HCT116 (cell line): ENCODE measurements around the gene CDH23. TPM values are rescaled to one million over a fixed set of nuclear protein-coding genes. Genes with fewer than 3 reads are reported as not detected.

ENCODE experiments used
- ATAC-seq: fragments of 200-7000 bp; cut with Tn5 transposase; 2 replicates; pipeline ENCODE4 v1.9.1; 2020; ENCODE audit warnings: mild to moderate bottlenecking, moderate library complexity
- BruUV-seq: library from RNA; stranded (reverse); fragments of 400-500 nt; replicated peaks from 2 replicates; lab custom pipeline; 2021; lab: Mats Ljungman, UMichigan
- CTCF ChIA-PET: fragments of 300-600 bp; sonication (Branson Sonifier 250); formaldehyde crosslinking; loops from one replicate; lab custom pipeline; 2021; ENCODE audit warnings: antibody characterized with exemption; lab: Charles Lee
- POLR2A ChIA-PET: fragments of 300-600, 350-600 bp; sonication (Branson Sonifier 250); formaldehyde crosslinking; loops from one replicate; lab custom pipeline; 2021; ENCODE audit warnings: antibody characterized with exemption; lab: Charles Lee
- RAD21 ChIA-PET, 2 experiments: fragments of 300-600 bp; sonication (Branson Sonifier 250); formaldehyde crosslinking; loops; one replicate each; lab custom pipeline; 2023; ENCODE audit warnings: low total read pairs in 2 of 2; ENCODE audit not compliant: uncharacterized antibody in 2 of 2, unreplicated experiment in 2 of 2, low non-redundant PET in 1 of 2; lab: Charles Lee
- DNase-seq: peaks from one replicate; pipeline ENCODE4 v3.0.0-alpha.2; 2010; ENCODE audit warnings: low read depth, low spot score
- H2AFZ ChIP-seq: fragments of 200-600 bp; shearing (Covaris generic), sonication (generic); 2 replicates; pipeline ENCODE4 v1.6.1; 2017; ENCODE audit warnings: low read depth, mixed run types, mixed read lengths, antibody characterized with exemption, low read length; ENCODE audit not compliant: poor library complexity, severe bottlenecking
- H3K27ac ChIP-seq: 2 replicates; pipeline ENCODE4 v1.5.1; 2012; ENCODE audit warnings: low read depth, low read length
- H3K27me3 ChIP-seq: fragments of 200-600 bp; sonication (generic); 2 replicates; pipeline ENCODE4 v1.6.1; 2016; ENCODE audit warnings: mixed run types, low read length, mixed read lengths; ENCODE audit not compliant: insufficient read depth
- H3K36me3 ChIP-seq, 2 experiments: fragments of 200-500 bp in 1 of 2; fragments of 200-600 bp in 1 of 2; sonication (Bioruptor generic) in 1 of 2; sonication (generic) in 1 of 2; 2 replicates each; pipeline versions ENCODE4 v1.5.1 to v1.6.1; 2014 to 2016; ENCODE audit warnings: low read length in 2 of 2, inconsistent platforms in 1 of 2, mixed read lengths in 1 of 2, mixed run types in 1 of 2; ENCODE audit not compliant: insufficient read depth in 2 of 2, control insufficient read depth in 1 of 2
- H3K4me1 ChIP-seq, 2 experiments: fragments of 200-600 bp in 1 of 2; sonication (generic) in 1 of 2; 2 replicates each; pipeline versions ENCODE4 v1.5.1 to v1.6.1; 2012 to 2017; ENCODE audit warnings: low read length in 2 of 2, inconsistent platforms in 1 of 2, mild to moderate bottlenecking in 1 of 2, mixed read lengths in 1 of 2, mixed run types in 1 of 2, moderate library complexity in 1 of 2; ENCODE audit not compliant: insufficient read depth in 2 of 2, control insufficient read depth in 1 of 2
- H3K4me2 ChIP-seq: fragments of 200-600 bp; sonication (generic); 2 replicates; pipeline ENCODE4 v1.6.1; 2017; ENCODE audit warnings: mixed run types, low read length, mixed read lengths
- H3K4me3 ChIP-seq, 2 experiments: fragments of 200-600 bp in 1 of 2; sonication (generic) in 1 of 2; replicated peaks in 1 of 2; 2 replicates each; pipeline ENCODE4 v1.5.1; 2011 to 2016; ENCODE audit warnings: low read length in 2 of 2, control low read depth in 1 of 2, low read depth in 1 of 2, mild to moderate bottlenecking in 1 of 2, mixed read lengths in 1 of 2, mixed run types in 1 of 2
- H3K79me2 ChIP-seq: fragments of 200-600 bp; sonication (generic); 2 replicates; pipeline ENCODE4 v1.6.1; 2017; ENCODE audit warnings: mild to moderate bottlenecking, mixed run types, low read length, moderate library complexity, mixed read lengths; ENCODE audit not compliant: insufficient read depth
- H3K9ac ChIP-seq: fragments of 200-600 bp; sonication (generic); 2 replicates; pipeline ENCODE4 v1.6.1; 2016; ENCODE audit warnings: low read length, mixed read lengths
- H3K9me2 ChIP-seq: fragments of 200-600 bp; sonication (generic), shearing (Covaris generic); 2 replicates; pipeline ENCODE4 v1.6.1; 2017; ENCODE audit warnings: mixed run types, mild to moderate bottlenecking, moderate library complexity; ENCODE audit not compliant: insufficient read depth
- H3K9me3 ChIP-seq, 2 experiments: fragments of 200-500 bp in 1 of 2; fragments of 200-600 bp in 1 of 2; sonication (Bioruptor generic) in 1 of 2; sonication (generic) in 1 of 2; 2 replicates each; pipeline ENCODE4 v1.6.1; 2014 to 2017; ENCODE audit warnings: low read length in 2 of 2, mixed read lengths in 2 of 2, inconsistent platforms in 1 of 2, low read depth in 1 of 2, mild to moderate bottlenecking in 1 of 2, mixed run types in 1 of 2, moderate library complexity in 1 of 2; ENCODE audit not compliant: control insufficient read depth in 1 of 2, insufficient read depth in 1 of 2
- H4K20me1 ChIP-seq: fragments of 200-600 bp; sonication (generic), shearing (Covaris generic); 2 replicates; pipeline ENCODE4 v1.6.1; 2017; ENCODE audit warnings: mixed run types, mild to moderate bottlenecking, moderate library complexity; ENCODE audit not compliant: insufficient read depth
- CBX3 ChIP-seq: IDR thresholded peaks from 2 replicates; pipeline ENCODE4 v1.6.1; 2012; ENCODE audit warnings: low read depth
- SP1 ChIP-seq: IDR thresholded peaks from 2 replicates; pipeline ENCODE4 v1.6.1; 2012; ENCODE audit warnings: low read depth
- SRF ChIP-seq: IDR thresholded peaks from 2 replicates; pipeline ENCODE4 v1.6.1; 2012; ENCODE audit warnings: low read depth
- intact Hi-C: fragments of 100-400 bp; cut with micrococcal nuclease; formaldehyde crosslinking; loops from 2 replicates; pipeline ENCODE4 v1.10.0; 2022
- total RNA-seq: library from RNA; stranded (reverse); gene quantifications from one replicate; pipeline ENCODE4 v1.2.1, GENCODE V29; 2021; ENCODE audit not compliant: unreplicated experiment
- TF ChIP-seq, protein P1 (sequence below): IDR thresholded peaks from 2 replicates; pipeline ENCODE4 v1.6.1; 2012
- TF ChIP-seq, protein P2 (sequence below): IDR thresholded peaks from 2 replicates; pipeline ENCODE4 v1.6.1; 2012; ENCODE audit warnings: low read depth
- TF ChIP-seq, protein P3 (sequence below), 3 experiments: fragments of 200-600 bp in 1 of 3; sonication (generic) in 1 of 3; IDR thresholded peaks in 2 of 3; conservative IDR thresholded peaks in 1 of 3; 2 replicates each; pipeline ENCODE4 v1.5.1; 2012 to 2017; ENCODE audit warnings: low read depth in 2 of 3, low read length in 2 of 3, antibody characterized with exemption in 1 of 3, borderline replicate concordance in 1 of 3, control low read depth in 1 of 3, mild to moderate bottlenecking in 1 of 3, mixed read lengths in 1 of 3, mixed run types in 1 of 3, moderate library complexity in 1 of 3; ENCODE audit not compliant: insufficient read depth in 1 of 3
- TF ChIP-seq, protein P4 (sequence below): IDR thresholded peaks from 2 replicates; pipeline ENCODE4 v1.6.1; 2011; ENCODE audit warnings: mild to moderate bottlenecking, low read length, moderate library complexity; ENCODE audit not compliant: insufficient replicate concordance; ENCODE audit errors: extremely low read depth

CDH23 gene
- total RNA-seq, 1 experiment from 2014 or later = not detected

DNA sequence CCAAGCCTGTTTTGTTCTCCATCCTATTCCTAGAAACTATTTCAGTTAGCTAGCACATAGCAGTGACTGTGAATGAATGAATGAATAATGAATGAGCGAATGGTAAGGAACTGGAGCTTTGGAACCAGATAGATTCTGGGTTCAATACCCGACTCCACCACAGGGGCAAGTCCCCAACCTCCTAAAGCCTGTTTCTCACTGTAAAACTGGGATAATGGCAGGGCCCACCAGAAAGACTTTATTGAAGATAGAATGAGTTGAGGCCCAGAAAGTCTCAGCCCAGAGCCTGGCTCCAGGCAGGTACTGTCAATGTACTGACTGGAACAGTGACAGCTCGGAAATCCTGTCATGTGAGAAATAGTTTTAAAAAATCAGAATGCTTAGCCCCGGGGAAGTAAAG, 1.1 kb upstream of the CDH23 start:
- ChIA-PET POLR2A (no interaction called here), CTCF (no interaction called here)
- H3K27me3 ChIP-seq = no peaks in the 10 kb centered on the region
- ATAC-seq = no peak; the same call in 1 of the 2 replicates
- BruUV-seq = no TSS peak
- intact Hi-C loops = no loop called here
- H3K79me2 ChIP-seq = no peaks in the 10 kb centered on the region
- H3K9me3 ChIP-seq = no peaks in the 10 kb centered on the region
- H3K27ac ChIP-seq = no peak overlapping the region
- H4K20me1 ChIP-seq = no peaks in the 10 kb centered on the region
- TF ChIP-seq, protein P1, sequence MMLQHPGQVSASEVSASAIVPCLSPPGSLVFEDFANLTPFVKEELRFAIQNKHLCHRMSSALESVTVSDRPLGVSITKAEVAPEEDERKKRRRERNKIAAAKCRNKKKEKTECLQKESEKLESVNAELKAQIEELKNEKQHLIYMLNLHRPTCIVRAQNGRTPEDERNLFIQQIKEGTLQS = no peak
- no peak for TF ChIP-seq CBX3
- no peak for TF ChIP-seq SP1
- no peak for TF ChIP-seq SRF
- TF ChIP-seq, protein P2, sequence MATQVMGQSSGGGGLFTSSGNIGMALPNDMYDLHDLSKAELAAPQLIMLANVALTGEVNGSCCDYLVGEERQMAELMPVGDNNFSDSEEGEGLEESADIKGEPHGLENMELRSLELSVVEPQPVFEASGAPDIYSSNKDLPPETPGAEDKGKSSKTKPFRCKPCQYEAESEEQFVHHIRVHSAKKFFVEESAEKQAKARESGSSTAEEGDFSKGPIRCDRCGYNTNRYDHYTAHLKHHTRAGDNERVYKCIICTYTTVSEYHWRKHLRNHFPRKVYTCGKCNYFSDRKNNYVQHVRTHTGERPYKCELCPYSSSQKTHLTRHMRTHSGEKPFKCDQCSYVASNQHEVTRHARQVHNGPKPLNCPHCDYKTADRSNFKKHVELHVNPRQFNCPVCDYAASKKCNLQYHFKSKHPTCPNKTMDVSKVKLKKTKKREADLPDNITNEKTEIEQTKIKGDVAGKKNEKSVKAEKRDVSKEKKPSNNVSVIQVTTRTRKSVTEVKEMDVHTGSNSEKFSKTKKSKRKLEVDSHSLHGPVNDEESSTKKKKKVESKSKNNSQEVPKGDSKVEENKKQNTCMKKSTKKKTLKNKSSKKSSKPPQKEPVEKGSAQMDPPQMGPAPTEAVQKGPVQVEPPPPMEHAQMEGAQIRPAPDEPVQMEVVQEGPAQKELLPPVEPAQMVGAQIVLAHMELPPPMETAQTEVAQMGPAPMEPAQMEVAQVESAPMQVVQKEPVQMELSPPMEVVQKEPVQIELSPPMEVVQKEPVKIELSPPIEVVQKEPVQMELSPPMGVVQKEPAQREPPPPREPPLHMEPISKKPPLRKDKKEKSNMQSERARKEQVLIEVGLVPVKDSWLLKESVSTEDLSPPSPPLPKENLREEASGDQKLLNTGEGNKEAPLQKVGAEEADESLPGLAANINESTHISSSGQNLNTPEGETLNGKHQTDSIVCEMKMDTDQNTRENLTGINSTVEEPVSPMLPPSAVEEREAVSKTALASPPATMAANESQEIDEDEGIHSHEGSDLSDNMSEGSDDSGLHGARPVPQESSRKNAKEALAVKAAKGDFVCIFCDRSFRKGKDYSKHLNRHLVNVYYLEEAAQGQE = no peak
- TF ChIP-seq, protein P3, sequence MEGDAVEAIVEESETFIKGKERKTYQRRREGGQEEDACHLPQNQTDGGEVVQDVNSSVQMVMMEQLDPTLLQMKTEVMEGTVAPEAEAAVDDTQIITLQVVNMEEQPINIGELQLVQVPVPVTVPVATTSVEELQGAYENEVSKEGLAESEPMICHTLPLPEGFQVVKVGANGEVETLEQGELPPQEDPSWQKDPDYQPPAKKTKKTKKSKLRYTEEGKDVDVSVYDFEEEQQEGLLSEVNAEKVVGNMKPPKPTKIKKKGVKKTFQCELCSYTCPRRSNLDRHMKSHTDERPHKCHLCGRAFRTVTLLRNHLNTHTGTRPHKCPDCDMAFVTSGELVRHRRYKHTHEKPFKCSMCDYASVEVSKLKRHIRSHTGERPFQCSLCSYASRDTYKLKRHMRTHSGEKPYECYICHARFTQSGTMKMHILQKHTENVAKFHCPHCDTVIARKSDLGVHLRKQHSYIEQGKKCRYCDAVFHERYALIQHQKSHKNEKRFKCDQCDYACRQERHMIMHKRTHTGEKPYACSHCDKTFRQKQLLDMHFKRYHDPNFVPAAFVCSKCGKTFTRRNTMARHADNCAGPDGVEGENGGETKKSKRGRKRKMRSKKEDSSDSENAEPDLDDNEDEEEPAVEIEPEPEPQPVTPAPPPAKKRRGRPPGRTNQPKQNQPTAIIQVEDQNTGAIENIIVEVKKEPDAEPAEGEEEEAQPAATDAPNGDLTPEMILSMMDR (IDR thresholded peaks at IDR 0.05 in 2 of 3, conservative IDR thresholded peaks at IDR 0.05 in 1 of 3; ENCODE audit: borderline replicate concordance in 1 of 3, insufficient read depth in 1 of 3, low read depth in 2 of 3, low read length in 2 of 3) = no peak
- TF ChIP-seq, protein P4, sequence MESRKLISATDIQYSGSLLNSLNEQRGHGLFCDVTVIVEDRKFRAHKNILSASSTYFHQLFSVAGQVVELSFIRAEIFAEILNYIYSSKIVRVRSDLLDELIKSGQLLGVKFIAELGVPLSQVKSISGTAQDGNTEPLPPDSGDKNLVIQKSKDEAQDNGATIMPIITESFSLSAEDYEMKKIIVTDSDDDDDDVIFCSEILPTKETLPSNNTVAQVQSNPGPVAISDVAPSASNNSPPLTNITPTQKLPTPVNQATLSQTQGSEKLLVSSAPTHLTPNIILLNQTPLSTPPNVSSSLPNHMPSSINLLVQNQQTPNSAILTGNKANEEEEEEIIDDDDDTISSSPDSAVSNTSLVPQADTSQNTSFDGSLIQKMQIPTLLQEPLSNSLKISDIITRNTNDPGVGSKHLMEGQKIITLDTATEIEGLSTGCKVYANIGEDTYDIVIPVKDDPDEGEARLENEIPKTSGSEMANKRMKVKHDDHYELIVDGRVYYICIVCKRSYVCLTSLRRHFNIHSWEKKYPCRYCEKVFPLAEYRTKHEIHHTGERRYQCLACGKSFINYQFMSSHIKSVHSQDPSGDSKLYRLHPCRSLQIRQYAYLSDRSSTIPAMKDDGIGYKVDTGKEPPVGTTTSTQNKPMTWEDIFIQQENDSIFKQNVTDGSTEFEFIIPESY = no peak
- TF ChIP-seq, all 23 proteins: peak for 0
- H3K9ac ChIP-seq = no peak overlapping the region
- H3K36me3 ChIP-seq = no peaks in the 10 kb centered on the region
- H3K4me1 ChIP-seq = no peaks in the 10 kb centered on the region
- H3K9me2 ChIP-seq = no peaks in the 10 kb centered on the region
- RAD21 ChIA-PET = no interaction called here
- H2AFZ ChIP-seq = no peak overlapping the region
- no peak for DNase-seq
- no peak overlapping the region for H3K4me3 ChIP-seq
- H3K4me2 ChIP-seq = no peak overlapping the region
